DOHH2 (cell line): Measurements from ENCODE around the gene OR51B5.
"Not testable (repeated sequence)": the region's sequence is repeated elsewhere in the genome, so short reads cannot be mapped to it uniquely, and the experiment has no call there.

ENCODE experiments used
- H3F3A ChIP-seq: fragments of 200-600 bp; sonication (generic), shearing (Covaris generic); 2 replicates; pipeline ENCODE4 v1.6.0; 2016; ENCODE audit warnings: antibody characterized with exemption, mild to moderate bottlenecking; ENCODE audit not compliant: control insufficient read depth, insufficient read depth
- H3K27ac ChIP-seq: fragments of 200-600 bp; sonication (generic); 2 replicates; pipeline ENCODE4 v1.5.1; 2014; ENCODE audit warnings: low read depth, mild to moderate bottlenecking, low read length, moderate library complexity
- H3K27me3 ChIP-seq: fragments of 200-600 bp; sonication (generic); 2 replicates; pipeline ENCODE4 v1.6.1; 2014; ENCODE audit warnings: mild to moderate bottlenecking, low read length, mixed read lengths; ENCODE audit not compliant: control insufficient read depth
- H3K36me3 ChIP-seq: fragments of 200-600 bp; sonication (generic); 2 replicates; pipeline ENCODE4 v1.6.1; 2014; ENCODE audit warnings: mild to moderate bottlenecking, low read length, moderate library complexity, mixed read lengths; ENCODE audit not compliant: control insufficient read depth
- H3K4me1 ChIP-seq: fragments of 200-600 bp; sonication (generic); 2 replicates; pipeline ENCODE4 v1.6.1; 2014; ENCODE audit warnings: mild to moderate bottlenecking, low read length, mixed read lengths; ENCODE audit not compliant: control insufficient read depth
- H3K4me2 ChIP-seq: fragments of 200-600 bp; sonication (generic); 2 replicates; pipeline ENCODE4 v1.6.0; 2014; ENCODE audit warnings: mild to moderate bottlenecking, low read length, moderate library complexity
- H3K4me3 ChIP-seq: fragments of 200-600 bp; sonication (generic); 2 replicates; pipeline ENCODE4 v1.5.1; 2014; ENCODE audit warnings: mild to moderate bottlenecking, low read length, mixed read lengths
- H3K79me2 ChIP-seq: fragments of 200-600 bp; sonication (generic); 2 replicates; pipeline ENCODE4 v1.6.1; 2014; ENCODE audit warnings: mild to moderate bottlenecking, low read length, mixed read lengths; ENCODE audit not compliant: control insufficient read depth
- H3K9me2 ChIP-seq: fragments of 200-600 bp; sonication (generic); replicated peaks from 2 replicates; pipeline ENCODE4 v1.6.1; 2014; ENCODE audit warnings: mild to moderate bottlenecking, low read length, mixed read lengths; ENCODE audit not compliant: control insufficient read depth
- H3K9me3 ChIP-seq: fragments of 200-600 bp; sonication (generic); 2 replicates; pipeline ENCODE4 v1.6.1; 2014; ENCODE audit warnings: antibody characterized with exemption, low read length, mixed read lengths; ENCODE audit not compliant: control insufficient read depth, insufficient read depth
- H4K20me1 ChIP-seq: fragments of 200-600 bp; sonication (generic); 2 replicates; pipeline ENCODE4 v1.6.0; 2014; ENCODE audit warnings: low read depth, mild to moderate bottlenecking, antibody characterized with exemption, low read length, moderate library complexity; ENCODE audit not compliant: control insufficient read depth, insufficient read depth
- CTCF ChIP-seq: fragments of 200-600 bp; sonication (generic); IDR thresholded peaks from one replicate; pipeline ENCODE4 v1.5.1; 2014; ENCODE audit warnings: antibody characterized with exemption, mild to moderate bottlenecking, low read depth, low read length; ENCODE audit not compliant: poor library complexity, severe bottlenecking
- EZH2phosphoT487 ChIP-seq: fragments of 200-600 bp; sonication (generic); IDR thresholded peaks from 2 replicates; pipeline ENCODE4 v1.6.1; 2017; ENCODE audit warnings: borderline replicate concordance, mild to moderate bottlenecking, antibody characterized with exemption, low read length, moderate library complexity, mixed read lengths

Gene OR51B5

GRCh38 chr11:5345831-5346230, 2.5 kb upstream of the OR51B5 start:
- TF ChIP-seq CTCF (no peak), EZH2phosphoT487 (no peak)
- Histone ChIP-seq H3K27ac (no peak overlapping the region), H3K79me2 (no peaks in the 10 kb centered on the region)

GRCh38 chr11:5339771-5340322, 3.5 kb downstream of the OR51B5 start:
- Histone ChIP-seq H3K4me1 (no peaks in the 10 kb centered on the region), H3K9me3 (no peaks in the 10 kb centered on the region)

More at GRCh38 chr11:5345831-5346230, 2.5 kb upstream of the OR51B5 start:
- Histone ChIP-seq H4K20me1 (no peaks in the 10 kb centered on the region), H3K9me2 (no peaks in the 10 kb centered on the region), H3K27me3 (no peaks in the 10 kb centered on the region), H3F3A (no peaks in the 10 kb centered on the region), H3K4me3 (no peak overlapping the region), H3K4me1 (no peaks in the 10 kb centered on the region), H3K9me3 (no peaks in the 10 kb centered on the region), H3K36me3 (no peaks in the 10 kb centered on the region), H3K4me2 (no peak overlapping the region)

GRCh38 chr11:5337253-5337652, 6.1 kb downstream of the OR51B5 start:
- not testable (repeated sequence) for H3K4me1 ChIP-seq, H3K4me3 ChIP-seq, H3K9me3 ChIP-seq, H3K27ac ChIP-seq, H3K27me3 ChIP-seq, H3K9me2 ChIP-seq, H3F3A ChIP-seq, H3K4me2 ChIP-seq, H3K36me3 ChIP-seq, H4K20me1 ChIP-seq, H3K79me2 ChIP-seq

More at GRCh38 chr11:5339771-5340322, 3.5 kb downstream of the OR51B5 start:
- Histone ChIP-seq H3K4me3 (no peak overlapping the region), H3K36me3 (no peaks in the 10 kb centered on the region), H4K20me1 (no peaks in the 10 kb centered on the region), H3K79me2 (no peaks in the 10 kb centered on the region), H3K27ac (no peak overlapping the region), H3K4me2 (no peak overlapping the region), H3F3A (no peaks in the 10 kb centered on the region), H3K9me2 (no peaks in the 10 kb centered on the region), H3K27me3 (no peaks in the 10 kb centered on the region)
- no peak for TF ChIP-seq EZH2phosphoT487
- no peak for TF ChIP-seq CTCF

- Histone ChIP-seq H3K4me1 (no peaks in the 10 kb centered on the region), H3K9me2 (no peaks in the 10 kb centered on the region), H3K4me3 (no peak overlapping the region), H3K27me3 (no peaks in the 10 kb centered on the region), H3K36me3 (no peaks in the 10 kb centered on the region), H3K79me2 (no peaks in the 10 kb centered on the region), H3K27ac (no peak overlapping the region), H3F3A (no peaks in the 10 kb centered on the region), H3K4me2 (no peak overlapping the region), H3K9me3 (no peaks in the 10 kb centered on the region), H4K20me1 (no peaks in the 10 kb centered on the region)
- TF ChIP-seq CTCF (no peak), EZH2phosphoT487 (no peak)
These were observed 7.0 kb downstream of the OR51B5 start for GRCh38 chr11:5336331-5336730.
